Cardiac septum (tissue), 1 donor: ENCODE measurements around the gene CDRT4. TPM values are rescaled to one million over a fixed set of nuclear protein-coding genes. Genes with fewer than 3 reads are reported as not detected.
"Not testable (repeated sequence)": the region's sequence is repeated elsewhere in the genome, so short reads cannot be mapped to it uniquely, and the experiment has no call there.

Experiments used
- DNase-seq: peaks from one replicate; pipeline ENCODE4 v3.0.0-alpha.2; 2020; ENCODE audit warnings: low spot score
- intact Hi-C: fragments of 100-400 bp; cut with DNase I; formaldehyde crosslinking; loops from one replicate; pipeline ENCODE4 v1.14.0; 2022
- long read RNA-seq: library from polyadenylated mRNA; unstranded; transcript quantifications from one replicate; pipeline ENCODE4 v2.0.0, GENCODE V29; 2021
- total RNA-seq: library from RNA; stranded (reverse); fragmentation: NEBNext Ultra II Directional; extraction: Animal tissue kit (Norgen Biotek cat#: 25700); gene quantifications from one replicate; pipeline ENCODE4 v1.2.1, GENCODE V29; 2021
- donor health status: DM: no; HTN: no; CAD: no.

The CDRT4 gene
- 1.8 TPM for total RNA-seq
- long read RNA-seq, partial matches to known transcripts: 0 of 1 reads
- long read RNA-seq, other reads (novel, unspliced or antisense): 0 of 1 reads

- intact Hi-C loops: no loop called here
These were observed at the start of gene CDRT4 for GRCh38 chr17:15467592-15467991. Gene CDRT4, minus strand, starts transcription at chr17:15467621. Its CDS starts 27,383 bp downstream, at chr17:15440238.

GRCh38 chr17:15516150-15516549, 48.7 kb upstream of the CDRT4 start:
- DNase-seq: no peak
- intact Hi-C loops: no loop called here

More at GRCh38 chr17:15467592-15467991, at the start of gene CDRT4:
- DNase-seq: no peak

GRCh38 chr17:15514469-15514868, 47.0 kb upstream of the CDRT4 start:
- DNase-seq: no peak
- intact Hi-C loops: no loop called here

GRCh38 chr17:15513856-15514459, 46.5 kb upstream of the CDRT4 start:
- intact Hi-C loops: no loop called here
- DNase-seq: no peak

- intact Hi-C loops: no loop called here
- DNase-seq: no peak
These were observed 45.8 kb upstream of the CDRT4 start for GRCh38 chr17:15513058-15513791.

GRCh38 chr17:15512071-15512709, 44.8 kb upstream of the CDRT4 start:
- intact Hi-C loops: no loop called here
- DNase-seq: no peak

- DNase-seq: no peak
- intact Hi-C loops: no loop called here
These were observed 43.7 kb upstream of the CDRT4 start for GRCh38 chr17:15511142-15511541.

- intact Hi-C loops: no loop called here
- DNase-seq: no peak
These were observed 42.9 kb upstream of the CDRT4 start for GRCh38 chr17:15510361-15510760.

GRCh38 chr17:15509095-15509494, 41.7 kb upstream of the CDRT4 start:
- DNase-seq: no peak
- intact Hi-C loops: no loop called here

GRCh38 chr17:15508466-15508865, 41.0 kb upstream of the CDRT4 start:
- intact Hi-C loops: no loop called here

GRCh38 chr17:15507896-15508295, 40.5 kb upstream of the CDRT4 start:
- intact Hi-C loops: no loop called here
- DNase-seq: no peak

More at GRCh38 chr17:15508466-15508865, 41.0 kb upstream of the CDRT4 start:
- no peak for DNase-seq

GRCh38 chr17:15507001-15507400, 39.6 kb upstream of the CDRT4 start:
- intact Hi-C loops: no loop called here

GRCh38 chr17:15505708-15506107, 38.3 kb upstream of the CDRT4 start:
- intact Hi-C loops: not testable (repeated sequence)

More at GRCh38 chr17:15507001-15507400, 39.6 kb upstream of the CDRT4 start:
- DNase-seq: no peak

GRCh38 chr17:15503731-15504130, 36.3 kb upstream of the CDRT4 start:
- intact Hi-C loops: no loop called here

More at GRCh38 chr17:15505708-15506107, 38.3 kb upstream of the CDRT4 start:
- DNase-seq: not testable (repeated sequence)

GRCh38 chr17:15502369-15503112, 35.1 kb upstream of the CDRT4 start:
- intact Hi-C loops: loop anchor here (1.0 kb wide), 1 partner anchor 241 kb away; no protein-coding TSS in a partner anchor
- peak; percentile 96 for DNase-seq

More at GRCh38 chr17:15503731-15504130, 36.3 kb upstream of the CDRT4 start:
- DNase-seq: no peak

- intact Hi-C loops: loop anchor here (1.0 kb wide), 1 partner anchor 240 kb away; no protein-coding TSS in a partner anchor
- no peak for DNase-seq
These were observed 34.4 kb upstream of the CDRT4 start for GRCh38 chr17:15501793-15502192.

- no peak for DNase-seq
- intact Hi-C loops: no loop called here
These were observed 33.9 kb upstream of the CDRT4 start for GRCh38 chr17:15501282-15501681.

- DNase-seq: no peak
- intact Hi-C loops: no loop called here
These were observed 30.7 kb upstream of the CDRT4 start for GRCh38 chr17:15498107-15498506.
